Aorta (tissue), 5 donors: Measurements from ENCODE around the gene ARL9. TPM values are rescaled to one million over a fixed set of nuclear protein-coding genes. Genes with fewer than 3 reads are reported as not detected.

Experiments used
- ATAC-seq: fragments of 200-7000 bp; cut with Tn5 transposase; one replicate; pipeline ENCODE4 v1.9.1; 2022; ENCODE audit warnings: moderate library complexity; ENCODE audit not compliant: low FRiP score
- DNase-seq, 2 donors: peaks; one replicate each; pipeline ENCODE4 v3.0.0-alpha.2; 2020
- H3K27ac ChIP-seq, 2 donors: one replicate each; pipeline ENCODE4 v1.5.1; 2013; ENCODE audit warnings: low read length in 2 of 2, mild to moderate bottlenecking in 2 of 2, moderate library complexity in 2 of 2, control low read depth in 1 of 2, inconsistent platforms in 1 of 2, low read depth in 1 of 2
- H3K27me3 ChIP-seq, 2 donors: one replicate each; pipeline ENCODE4 v1.6.1; 2013; ENCODE audit warnings: control low read depth in 1 of 2, low read length in 1 of 2, mild to moderate bottlenecking in 1 of 2, moderate library complexity in 1 of 2; ENCODE audit not compliant: insufficient read depth in 2 of 2, control insufficient read depth in 1 of 2
- H3K36me3 ChIP-seq, 2 donors: one replicate each; pipeline ENCODE4 v1.6.1; 2013; ENCODE audit warnings: control low read depth in 1 of 2, low read length in 1 of 2, mild to moderate bottlenecking in 1 of 2; ENCODE audit not compliant: insufficient read depth in 2 of 2, control insufficient read depth in 1 of 2
- H3K4me1 ChIP-seq, 2 donors: one replicate each; pipeline ENCODE4 v1.6.1; 2013; ENCODE audit warnings: low read length in 2 of 2, control low read depth in 1 of 2, mild to moderate bottlenecking in 1 of 2, moderate library complexity in 1 of 2; ENCODE audit not compliant: insufficient read depth in 2 of 2, control insufficient read depth in 1 of 2
- H3K4me3 ChIP-seq, 2 donors: one replicate each; pipeline ENCODE4 v1.5.1; 2013; ENCODE audit warnings: low read length in 2 of 2, control low read depth in 1 of 2, mild to moderate bottlenecking in 1 of 2
- H3K9me3 ChIP-seq: one replicate; pipeline ENCODE4 v1.6.1; 2013; ENCODE audit warnings: mild to moderate bottlenecking, low read length; ENCODE audit not compliant: control insufficient read depth
- WGBS, 2 donors: extraction: QIAGEN DNeasy Blood & Tissue Kit; methylation state at CpG; one replicate each; pipeline ENCODE4 v1.1.7; 2013; 5-methylcytosine and 5-hydroxymethylcytosine counted together
- intact Hi-C, 2 donors: fragments of 100-400 bp; cut with DNase I; formaldehyde crosslinking; loops; one replicate each; pipeline versions ENCODE4 v1.14.2 to v1.15.0; 2022
- polyA plus RNA-seq, 2 donors: library from polyadenylated mRNA; stranded (reverse); fragments of 200-250 nt; gene quantifications; one replicate each; pipeline ENCODE4 v1.2.3, GENCODE V29; 2013
- total RNA-seq, 2 donors: library from RNA; stranded (reverse); fragmentation: NEBNext Ultra II Directional; extraction: Animal tissue kit (Norgen Biotek cat#: 25700); gene quantifications; one replicate each; pipeline ENCODE4 v1.2.1, GENCODE V29; 2021
- donor health status: healthy with polysubstance abuse.
- donor health status: Bipolar disorder and iron deficiency.
- donor health status: DM: no; HTN: no; CAD: no.
- donor health status: DM: no; HTN: no; CAD: no.
- donor health status: DM: yes; HTN: yes; CAD: no.

Gene ARL9
- total and polyA plus RNA-seq, 4 donors = 0.15 to 0.51 (median 0.49) TPM; not detected in 1

- peak within 1 kb of the TSS; percentile 91 to 96 for H3K4me3 ChIP-seq
- peaks cover 0 to 4% of the 10 kb centered on the region in 2 donors for H3K4me1 ChIP-seq
- H3K9me3 ChIP-seq = no peaks in the 10 kb centered on the region
- DNase-seq = peak; percentile 92 to 95
- 0% methylated on average over 60 to 62 of the region's 62 CpGs for WGBS, 2 donors
- H3K27ac ChIP-seq = peak within 1 kb of the TSS; percentile 9 to 50
- H3K36me3 ChIP-seq = peaks cover 0 to 2% of the 10 kb centered on the region in 2 donors
- H3K27me3 ChIP-seq = no peaks in the 10 kb centered on the region
- peak; percentile 97 for ATAC-seq
- intact Hi-C loops = loop anchor here in 1 of 2 donors (2.0 to 5.0 kb wide), 2 partner anchors 31 to 40 kb away; partner anchors contain the start of gene PAICS
Observed at GRCh38 chr4:56467284-56468096, 38.1 kb upstream of the ARL9 start, which contains the start of gene SRP72. TSS of gene SRP72 (plus strand) at chr4:56467617. CDS start at chr4:56467636, 19 bp downstream.

DNA sequence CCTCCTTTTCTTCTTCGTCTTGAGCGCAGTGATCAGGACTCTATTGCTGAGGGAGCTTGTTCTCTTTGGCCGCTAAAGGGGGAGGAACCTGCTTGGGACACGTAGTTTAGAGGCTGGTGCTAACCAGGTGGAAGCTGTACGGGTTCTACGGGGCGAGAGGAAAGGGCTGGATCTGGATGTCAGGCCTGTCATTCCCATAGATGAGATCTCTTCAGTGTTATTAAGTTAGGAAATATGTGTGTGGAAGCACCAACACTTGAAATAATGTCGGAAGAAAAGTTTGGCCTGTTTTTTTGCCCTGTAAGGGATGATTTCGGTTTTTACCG is 37.5 kb upstream of the ARL9 start:
- intact Hi-C loops = loop anchor here in 1 of 2 donors (5.0 kb wide), 1 partner anchor 41 kb away; no protein-coding TSS in a partner anchor
- H3K4me1 ChIP-seq = peaks cover 0 to 4% of the 10 kb centered on the region in 2 donors
- DNase-seq = no peak

DNA sequence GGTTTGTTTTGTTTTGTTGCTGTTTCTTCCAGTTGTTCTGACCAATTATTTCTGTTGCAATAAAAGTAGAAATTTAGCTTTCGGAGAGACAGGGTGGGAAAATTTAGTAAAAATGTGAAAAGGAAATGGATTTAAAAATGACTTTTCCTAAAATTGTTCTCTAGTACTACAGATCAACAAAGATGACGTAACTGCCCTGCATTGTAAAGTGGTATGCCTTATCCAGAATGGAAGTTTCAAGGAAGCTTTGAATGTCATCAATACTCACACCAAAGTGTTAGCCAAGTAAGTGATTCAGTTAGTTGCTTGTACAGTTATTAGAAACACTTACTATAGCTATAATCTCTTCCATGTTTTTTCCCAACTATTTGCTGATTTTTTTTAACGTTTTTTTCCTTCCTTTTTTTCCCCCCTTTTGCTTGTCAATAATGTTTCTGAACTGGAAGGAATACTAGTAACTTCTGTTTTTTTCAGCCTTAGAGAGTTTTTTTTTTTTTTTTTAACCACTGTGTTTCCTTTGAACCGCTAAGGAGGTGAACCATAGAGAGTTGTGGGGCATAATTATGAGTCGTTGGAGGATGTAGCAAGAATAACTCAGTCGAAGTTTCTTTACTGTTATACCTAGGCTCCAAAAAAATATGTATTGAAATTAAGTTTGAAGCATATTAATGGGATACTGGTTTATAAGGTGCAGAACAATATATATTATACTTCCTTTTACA is 35.9 kb upstream of the ARL9 start:
- WGBS, 2 donors = 84% methylated on average over 6 of the region's 6 CpGs
- Histone ChIP-seq H3K4me1 (peaks cover 0 to 4% of the 10 kb centered on the region in 2 donors), H3K9me3 (no peaks in the 10 kb centered on the region), H3K36me3 (peaks cover 4 to 6% of the 10 kb centered on the region in 2 donors), H3K4me3 (no peak overlapping the region), H3K27ac (no peak overlapping the region), H3K27me3 (no peaks in the 10 kb centered on the region)
- intact Hi-C loops = loop anchor here in 1 of 2 donors (5.0 kb wide), 1 partner anchor 42 kb away; no protein-coding TSS in a partner anchor
- ATAC-seq (no peak), DNase-seq (no peak)

More for the DNA sequence above, 37.5 kb upstream of the ARL9 start:
- Histone ChIP-seq H3K27me3 (no peaks in the 10 kb centered on the region), H3K9me3 (no peaks in the 10 kb centered on the region), H3K27ac (no peak overlapping the region), H3K4me3 (peak overlapping the region; percentile 91 to 96), H3K36me3 (peaks cover 0 to 2% of the 10 kb centered on the region in 2 donors)
- ATAC-seq = peak; percentile 60
- WGBS, 2 donors = 1% methylated on average over 10 of the region's 10 CpGs

- no peak overlapping the region for H3K4me3 ChIP-seq
- peaks cover 6 to 8% of the 10 kb centered on the region in 2 donors for H3K36me3 ChIP-seq
- H3K27ac ChIP-seq = no peak overlapping the region
- no peaks in the 10 kb centered on the region for H3K27me3 ChIP-seq
- ATAC-seq = no peak
- H3K9me3 ChIP-seq = no peaks in the 10 kb centered on the region
- DNase-seq = no peak
- 92 to 93% methylated on average over 2 of the region's 2 CpGs for WGBS, 2 donors
- intact Hi-C loops = no loop called here
- H3K4me1 ChIP-seq = no peaks in the 10 kb centered on the region
Observed at GRCh38 chr4:56475917-56476316, 29.7 kb upstream of the ARL9 start.

GRCh38 chr4:56477192-56477702 is 28.3 kb upstream of the ARL9 start:
- ATAC-seq (no peak), DNase-seq (no peak)
- H3K36me3 ChIP-seq = peaks cover 3 to 8% of the 10 kb centered on the region in 2 donors
- intact Hi-C loops = no loop called here
- no peak overlapping the region for H3K4me3 ChIP-seq
- no peaks in the 10 kb centered on the region for H3K27me3 ChIP-seq
- H3K9me3 ChIP-seq = no peaks in the 10 kb centered on the region
- WGBS, 2 donors = 94% methylated on average over 5 of the region's 5 CpGs
- H3K27ac ChIP-seq = no peak overlapping the region
- H3K4me1 ChIP-seq = no peaks in the 10 kb centered on the region

- no peak overlapping the region for H3K4me3 ChIP-seq
- H3K9me3 ChIP-seq = no peaks in the 10 kb centered on the region
- DNase-seq = no peak
- ATAC-seq = no peak
- no peak overlapping the region for H3K27ac ChIP-seq
- no peaks in the 10 kb centered on the region for H3K4me1 ChIP-seq
- H3K27me3 ChIP-seq = no peaks in the 10 kb centered on the region
- peaks cover 2% of the 10 kb centered on the region in 2 donors for H3K36me3 ChIP-seq
- intact Hi-C loops = no loop called here
- 87 to 90% methylated on average over 3 of the region's 3 CpGs for WGBS, 2 donors
Observed at GRCh38 chr4:56480691-56481090, 24.9 kb upstream of the ARL9 start.

- Histone ChIP-seq H3K36me3 (peaks cover 0 to 2% of the 10 kb centered on the region in 2 donors), H3K27ac (no peak overlapping the region)
- ATAC-seq = no peak
Observed at GRCh38 chr4:56496241-56496640, 9.3 kb upstream of the ARL9 start.

GRCh38 chr4:56511098-56511497 is 5.5 kb downstream of the ARL9 start:
- intact Hi-C loops = no loop called here
- DNase-seq (no peak), ATAC-seq (no peak)
- Histone ChIP-seq H3K4me1 (no peaks in the 10 kb centered on the region), H3K9me3 (no peaks in the 10 kb centered on the region), H3K36me3 (no peaks in the 10 kb centered on the region), H3K27ac (no peak overlapping the region), H3K27me3 (no peaks in the 10 kb centered on the region), H3K4me3 (no peak overlapping the region)

More at GRCh38 chr4:56496241-56496640, 9.3 kb upstream of the ARL9 start:
- Histone ChIP-seq H3K27me3 (no peaks in the 10 kb centered on the region), H3K4me1 (no peaks in the 10 kb centered on the region), H3K9me3 (no peaks in the 10 kb centered on the region), H3K4me3 (no peak overlapping the region)
- intact Hi-C loops = no loop called here
- DNase-seq = no peak
- WGBS, 2 donors = 93 to 95% methylated on average over 1 of the region's 1 CpG
